Keratinocyte (primary cell): ENCODE results near the gene TRIM65. TPM values are rescaled to one million over a fixed set of nuclear protein-coding genes. Genes with fewer than 3 reads are reported as not detected.

Experiments
- DNase-seq: peaks from one replicate; pipeline ENCODE4 v3.0.0-alpha.2; 2011; ENCODE audit warnings: low read depth, missing footprints, low spot score
- FAIRE-seq: peaks from 2 replicates; lab custom pipeline; 2011; peaks lifted over from hg19 to GRCh38; lab: Jason Lieb, UNC
- H2AFZ ChIP-seq: 2 replicates; pipeline ENCODE4 v1.6.0; 2012; ENCODE audit warnings: low read length, control low read depth, inconsistent platforms; ENCODE audit not compliant: control insufficient read depth
- H3K27ac ChIP-seq: 2 replicates; pipeline ENCODE4 v1.5.1; 2011; ENCODE audit warnings: low read length; ENCODE audit not compliant: control insufficient read depth, insufficient read depth
- H3K27me3 ChIP-seq: 3 replicates; pipeline ENCODE4 v1.6.0; 2011; ENCODE audit warnings: low read length; ENCODE audit not compliant: control insufficient read depth, insufficient read depth; ENCODE audit errors: extremely low read depth
- H3K36me3 ChIP-seq, 2 experiments: 2 replicates in 1 of 2; 3 replicates in 1 of 2; pipeline ENCODE4 v1.5.1; 2011; ENCODE audit warnings: low read length in 2 of 2, mild to moderate bottlenecking in 1 of 2; ENCODE audit not compliant: control insufficient read depth in 2 of 2, insufficient read depth in 2 of 2; ENCODE audit errors: extremely low read depth in 1 of 2
- H3K4me1 ChIP-seq: 3 replicates; pipeline ENCODE4 v1.5.1; 2011; ENCODE audit warnings: low read length; ENCODE audit not compliant: control insufficient read depth, insufficient read depth; ENCODE audit errors: extremely low read depth
- H3K4me2 ChIP-seq: 3 replicates; pipeline ENCODE4 v1.6.0; 2011; ENCODE audit warnings: low read depth, low read length; ENCODE audit not compliant: control insufficient read depth, insufficient read depth; ENCODE audit errors: extremely low read depth
- H3K4me3 ChIP-seq, 3 experiments: fragments of 200-600 bp in 1 of 3; sonication (generic) in 1 of 3; 2 replicates in 2 of 3; 3 replicates in 1 of 3; pipeline ENCODE4 v1.5.1; 2011 to 2016; ENCODE audit warnings: low read length in 3 of 3, mild to moderate bottlenecking in 3 of 3, control low read depth in 2 of 3, inconsistent platforms in 1 of 3, low read depth in 1 of 3, mixed read lengths in 1 of 3, mixed run types in 1 of 3, moderate library complexity in 1 of 3; ENCODE audit not compliant: control insufficient read depth in 2 of 3, insufficient read depth in 2 of 3; ENCODE audit errors: extremely low read depth in 1 of 3
- H3K79me2 ChIP-seq: 2 replicates; pipeline ENCODE4 v1.6.0; 2012; ENCODE audit warnings: low read length; ENCODE audit not compliant: control insufficient read depth, insufficient read depth
- H3K9ac ChIP-seq: 3 replicates; pipeline ENCODE4 v1.6.0; 2011; ENCODE audit warnings: low read length; ENCODE audit not compliant: control insufficient read depth, insufficient read depth; ENCODE audit errors: extremely low read depth
- H3K9me1 ChIP-seq: 3 replicates; pipeline ENCODE4 v1.6.0; 2011; ENCODE audit warnings: low read length; ENCODE audit not compliant: control insufficient read depth, insufficient read depth; ENCODE audit errors: extremely low read depth
- H3K9me3 ChIP-seq: 2 replicates; pipeline ENCODE4 v1.5.1; 2012; ENCODE audit warnings: low read depth, low read length; ENCODE audit not compliant: control insufficient read depth
- H4K20me1 ChIP-seq: 3 replicates; pipeline ENCODE4 v1.6.0; 2011; ENCODE audit warnings: low read length; ENCODE audit not compliant: control insufficient read depth, insufficient read depth; ENCODE audit errors: extremely low read depth
- EZH2 ChIP-seq: IDR thresholded peaks from one replicate; pipeline ENCODE4 v1.6.1; 2012; ENCODE audit warnings: inconsistent platforms, mild to moderate bottlenecking, low read length, moderate library complexity
- dilution Hi-C: fragments of 300-500 bp; cut with MboI; formaldehyde crosslinking; loops from one replicate; pipeline ENCODE4 v1.7.0; 2020; ENCODE audit warnings: low sequenced_read_pairs; ENCODE audit not compliant: extremely low pct_ligation_motif_present
- polyA plus RNA-seq, 5 experiments: library from polyadenylated mRNA; depleted of rRNA in 3 of 5; stranded (reverse) in 3 of 5; stranded (forward) in 1 of 5; unstranded in 1 of 5; fragments of >200 nt; gene quantifications; 1 replicate in 1 of 5; 2 replicates in 3 of 5; 3 replicates in 1 of 5; pipeline versions ENCODE4 v1.2.1 to v1.2.3, GENCODE V29; 2011 to 2012; ENCODE audit warnings: missing spikeins in 2 of 5, low read depth in 1 of 5, low replicate concordance in 1 of 5
- TF ChIP-seq, protein P1 (sequence below), 3 experiments: IDR thresholded peaks in 1 of 3; conservative IDR thresholded peaks in 1 of 3; optimal IDR thresholded peaks in 1 of 3; 2 replicates in 2 of 3; 3 replicates in 1 of 3; pipeline versions ENCODE3 to v1.5.1; 2011; ENCODE audit warnings: low read length in 3 of 3, mild to moderate bottlenecking in 3 of 3, moderate library complexity in 2 of 3, control low read depth in 1 of 3, inconsistent platforms in 1 of 3; ENCODE audit not compliant: insufficient read depth in 2 of 3; ENCODE audit errors: extremely low read depth in 1 of 3

The TRIM65 gene
- polyA plus RNA-seq, 1 donor (not counting 4 experiments of a cell fraction or from before 2014, with no cell fraction given) = 7.8 TPM

DNA sequence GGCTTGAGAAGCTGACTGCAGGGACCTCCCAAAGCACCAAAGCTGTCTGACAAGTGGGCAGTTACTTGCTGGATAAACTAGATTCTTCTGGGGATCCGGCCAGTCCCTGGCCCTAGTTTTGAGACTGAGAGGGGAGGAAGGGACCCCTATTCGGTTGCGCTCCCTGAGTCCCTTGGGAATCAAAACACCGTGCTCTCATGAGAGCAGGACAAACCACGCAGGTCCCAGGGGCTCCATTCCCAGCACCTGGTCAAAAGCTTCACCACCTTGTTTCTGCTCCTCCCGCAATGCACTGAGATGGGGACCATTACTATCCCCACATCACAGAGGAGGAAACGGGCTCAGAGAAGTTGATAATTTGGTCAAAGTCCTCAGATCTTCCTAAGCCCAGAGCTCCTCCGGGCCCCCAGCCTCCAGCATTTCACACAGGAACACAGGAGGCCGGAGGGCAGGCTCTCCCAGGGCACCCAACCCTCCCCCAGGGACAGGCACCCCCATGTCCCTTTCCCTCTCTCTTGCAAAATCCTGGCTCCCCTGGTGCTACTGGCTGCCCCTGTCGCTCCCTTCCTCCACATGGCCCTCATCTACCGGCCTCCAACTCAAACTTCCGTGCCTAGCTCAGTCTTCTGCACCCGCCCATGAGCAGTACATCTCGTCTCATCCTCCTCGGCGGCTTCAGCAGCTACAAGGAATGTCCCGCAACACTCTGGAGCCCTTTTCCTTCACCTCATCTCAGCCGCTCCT is 3.3 kb downstream of the TRIM65 start:
- no peaks in the 10 kb centered on the region for H3K27me3 ChIP-seq
- H3K9me1 ChIP-seq = no peaks in the 10 kb centered on the region
- H2AFZ ChIP-seq = no peak overlapping the region
- no peak overlapping the region for H3K27ac ChIP-seq
- peaks cover 10 to 14% of the 10 kb centered on the region in 2 experiments for H3K36me3 ChIP-seq
- H3K4me2 ChIP-seq = no peak overlapping the region
- H3K4me3 ChIP-seq = no peak overlapping the region
- peaks cover 9% of the 10 kb centered on the region for H3K4me1 ChIP-seq
- H3K9me3 ChIP-seq = no peaks in the 10 kb centered on the region
- FAIRE-seq (no peak), DNase-seq (no peak)
- no peak overlapping the region for H3K9ac ChIP-seq
- dilution Hi-C loops = no loop called here
- no peak for TF ChIP-seq EZH2
- TF ChIP-seq, protein P1, sequence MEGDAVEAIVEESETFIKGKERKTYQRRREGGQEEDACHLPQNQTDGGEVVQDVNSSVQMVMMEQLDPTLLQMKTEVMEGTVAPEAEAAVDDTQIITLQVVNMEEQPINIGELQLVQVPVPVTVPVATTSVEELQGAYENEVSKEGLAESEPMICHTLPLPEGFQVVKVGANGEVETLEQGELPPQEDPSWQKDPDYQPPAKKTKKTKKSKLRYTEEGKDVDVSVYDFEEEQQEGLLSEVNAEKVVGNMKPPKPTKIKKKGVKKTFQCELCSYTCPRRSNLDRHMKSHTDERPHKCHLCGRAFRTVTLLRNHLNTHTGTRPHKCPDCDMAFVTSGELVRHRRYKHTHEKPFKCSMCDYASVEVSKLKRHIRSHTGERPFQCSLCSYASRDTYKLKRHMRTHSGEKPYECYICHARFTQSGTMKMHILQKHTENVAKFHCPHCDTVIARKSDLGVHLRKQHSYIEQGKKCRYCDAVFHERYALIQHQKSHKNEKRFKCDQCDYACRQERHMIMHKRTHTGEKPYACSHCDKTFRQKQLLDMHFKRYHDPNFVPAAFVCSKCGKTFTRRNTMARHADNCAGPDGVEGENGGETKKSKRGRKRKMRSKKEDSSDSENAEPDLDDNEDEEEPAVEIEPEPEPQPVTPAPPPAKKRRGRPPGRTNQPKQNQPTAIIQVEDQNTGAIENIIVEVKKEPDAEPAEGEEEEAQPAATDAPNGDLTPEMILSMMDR (optimal IDR thresholded peaks at IDR 0.05 in 1 of 3, IDR thresholded peaks at IDR 0.05 in 1 of 3, conservative IDR thresholded peaks at IDR 0.05 in 1 of 3; ENCODE audit: extremely low read depth in 1 of 3, insufficient read depth in 2 of 3, low read length in 3 of 3) = no peak
- H3K79me2 ChIP-seq = peaks cover 4% of the 10 kb centered on the region
- no peaks in the 10 kb centered on the region for H4K20me1 ChIP-seq

DNA sequence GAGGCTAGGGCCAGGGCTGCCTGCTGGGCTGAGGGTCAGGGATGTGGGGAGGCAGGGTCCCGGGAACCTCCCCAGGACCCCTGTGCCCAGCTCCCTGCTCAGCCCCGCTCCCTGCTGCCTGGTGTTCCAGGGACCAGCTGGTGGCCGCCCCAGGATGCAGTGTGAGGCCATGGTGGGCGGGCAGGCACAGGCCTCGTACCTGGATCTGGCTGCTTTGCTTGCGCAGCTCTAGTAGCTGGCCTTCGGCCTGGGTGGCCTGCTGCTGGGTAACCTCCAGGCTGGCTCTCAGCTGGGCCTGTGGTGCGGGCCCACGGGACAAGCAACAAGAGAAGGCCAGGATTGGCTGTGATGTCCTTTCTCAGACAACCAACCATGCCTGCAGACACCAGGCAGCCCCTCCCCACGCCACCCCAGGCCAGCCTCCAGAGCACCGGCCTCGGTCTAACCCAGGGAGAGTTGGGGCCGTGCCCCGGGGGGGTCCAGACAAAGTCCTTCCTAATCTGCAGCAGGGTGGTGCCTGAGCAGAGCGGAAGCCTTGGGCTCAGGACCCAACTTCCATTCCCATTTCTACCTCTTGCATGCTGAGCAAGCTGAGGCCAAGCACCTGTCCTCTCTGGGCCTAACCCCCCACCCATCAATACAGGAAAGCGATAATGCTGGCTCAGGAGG is 4.1 kb downstream of the TRIM65 start:
- H3K27me3 ChIP-seq = no peaks in the 10 kb centered on the region
- H3K4me3 ChIP-seq = no peak overlapping the region
- no peak overlapping the region for H2AFZ ChIP-seq
- no peak for DNase-seq
- H3K4me1 ChIP-seq = peaks cover 9% of the 10 kb centered on the region
- no peak for FAIRE-seq
- H3K36me3 ChIP-seq = peaks cover 7 to 10% of the 10 kb centered on the region in 2 experiments
- no peak overlapping the region for H3K4me2 ChIP-seq
- H3K79me2 ChIP-seq = peaks cover 4% of the 10 kb centered on the region
- no peak overlapping the region for H3K9ac ChIP-seq
- no peaks in the 10 kb centered on the region for H3K9me1 ChIP-seq
- dilution Hi-C loops = no loop called here
- H3K9me3 ChIP-seq = no peaks in the 10 kb centered on the region
- no peak overlapping the region for H3K27ac ChIP-seq
- TF ChIP-seq, protein P1 (optimal IDR thresholded peaks at IDR 0.05 in 1 of 3, IDR thresholded peaks at IDR 0.05 in 1 of 3, conservative IDR thresholded peaks at IDR 0.05 in 1 of 3; ENCODE audit: extremely low read depth in 1 of 3, insufficient read depth in 2 of 3, low read length in 3 of 3) = no peak
- TF ChIP-seq EZH2 = no peak
- H4K20me1 ChIP-seq = no peaks in the 10 kb centered on the region
